Mesenchymal stem cell (in vitro differentiated cells and primary cell): Measurements from ENCODE around the gene RGP1.

Source experiments
- DNase-seq: peaks from one replicate; pipeline ENCODE4 v3.0.0-alpha.2; 2013
- H2AFZ ChIP-seq: one replicate; pipeline ENCODE4 v1.6.1; 2013; ENCODE audit warnings: low read depth, mild to moderate bottlenecking, control low read depth, inconsistent platforms, low read length, moderate library complexity
- H2AK5ac ChIP-seq: 2 replicates; pipeline ENCODE4 v1.6.1; 2013; ENCODE audit warnings: low read length, moderate library complexity, mild to moderate bottlenecking, inconsistent platforms; ENCODE audit not compliant: severe bottlenecking
- H2BK120ac ChIP-seq: one replicate; pipeline ENCODE4 v1.6.1; 2013; ENCODE audit warnings: low read depth, mild to moderate bottlenecking, inconsistent platforms, low read length, moderate library complexity
- H2BK12ac ChIP-seq, 2 experiments: one replicate each; pipeline ENCODE4 v1.6.1; 2013; ENCODE audit warnings: inconsistent platforms in 2 of 2, low read length in 2 of 2, mild to moderate bottlenecking in 2 of 2, moderate library complexity in 2 of 2, control low read depth in 1 of 2
- H2BK15ac ChIP-seq: one replicate; pipeline ENCODE4 v1.6.1; 2013; ENCODE audit warnings: mild to moderate bottlenecking, low read depth, inconsistent platforms; ENCODE audit not compliant: poor library complexity, severe bottlenecking
- H2BK5ac ChIP-seq: 2 replicates; pipeline ENCODE4 v1.6.1; 2013; ENCODE audit warnings: low read depth, mild to moderate bottlenecking, low read length, control low read depth, inconsistent platforms; ENCODE audit not compliant: poor library complexity, severe bottlenecking
- H3K14ac ChIP-seq, 2 experiments: one replicate each; pipeline ENCODE4 v1.6.1; 2013; ENCODE audit warnings: inconsistent platforms in 2 of 2, low read length in 2 of 2, control low read depth in 1 of 2, mild to moderate bottlenecking in 1 of 2, moderate library complexity in 1 of 2
- H3K18ac ChIP-seq, 2 experiments: one replicate each; pipeline ENCODE4 v1.6.1; 2013; ENCODE audit warnings: inconsistent platforms in 2 of 2, low read length in 2 of 2, control low read depth in 1 of 2, low read depth in 1 of 2, mild to moderate bottlenecking in 1 of 2
- H3K23ac ChIP-seq, 2 experiments: one replicate each; pipeline ENCODE4 v1.6.1; 2013; ENCODE audit warnings: inconsistent platforms in 2 of 2, low read length in 2 of 2, mild to moderate bottlenecking in 2 of 2, moderate library complexity in 2 of 2, control low read depth in 1 of 2
- H3K27ac ChIP-seq: 2 replicates; pipeline ENCODE4 v1.5.1; 2013; ENCODE audit warnings: mild to moderate bottlenecking, moderate library complexity, low read length, control low read depth, inconsistent platforms; ENCODE audit not compliant: poor library complexity, severe bottlenecking
- H3K27me3 ChIP-seq, 2 experiments: 2 replicates each; pipeline versions ENCODE4 v1.6.1 to v1.7.0; 2013; ENCODE audit warnings: low read length in 2 of 2, mild to moderate bottlenecking in 2 of 2, moderate library complexity in 2 of 2, control low read depth in 1 of 2, inconsistent platforms in 1 of 2; ENCODE audit not compliant: control insufficient read depth in 1 of 2, insufficient read depth in 1 of 2
- H3K36me3 ChIP-seq, 2 experiments: 2 replicates each; pipeline versions ENCODE4 v1.6.1 to v1.7.0; 2013; ENCODE audit warnings: low read length in 2 of 2, control low read depth in 1 of 2, inconsistent platforms in 1 of 2, low read depth in 1 of 2, mild to moderate bottlenecking in 1 of 2; ENCODE audit not compliant: insufficient read depth in 2 of 2, control insufficient read depth in 1 of 2
- H3K4ac ChIP-seq, 2 experiments: one replicate each; pipeline ENCODE4 v1.6.1; 2013; ENCODE audit warnings: inconsistent platforms in 2 of 2, low read length in 2 of 2, mild to moderate bottlenecking in 2 of 2, moderate library complexity in 2 of 2, control low read depth in 1 of 2, low read depth in 1 of 2
- H3K4me1 ChIP-seq: 2 replicates; pipeline ENCODE4 v1.6.1; 2013; ENCODE audit warnings: low read depth, low read length, control low read depth; ENCODE audit not compliant: control insufficient read depth, insufficient read depth
- H3K4me2 ChIP-seq: 2 replicates; pipeline ENCODE4 v1.6.1; 2013; ENCODE audit warnings: low read length, mild to moderate bottlenecking, inconsistent platforms; ENCODE audit not compliant: poor library complexity, severe bottlenecking
- H3K4me3 ChIP-seq, 2 experiments: 2 replicates each; pipeline versions ENCODE4 v1.5.1 to v1.7.0; 2013; ENCODE audit warnings: low read length in 2 of 2, mild to moderate bottlenecking in 2 of 2, control low read depth in 1 of 2, low read depth in 1 of 2; ENCODE audit not compliant: insufficient read depth in 1 of 2
- H3K79me1 ChIP-seq: replicated peaks from 2 replicates; pipeline ENCODE4 v1.6.1; 2013; ENCODE audit warnings: mild to moderate bottlenecking, control low read depth, low read length, inconsistent platforms; ENCODE audit not compliant: poor library complexity, severe bottlenecking
- H3K9ac ChIP-seq: 2 replicates; pipeline ENCODE4 v1.7.0; 2013; ENCODE audit warnings: mild to moderate bottlenecking, low read length, moderate library complexity
- H3K9me3 ChIP-seq: 2 replicates; pipeline ENCODE4 v1.7.0; 2013; ENCODE audit warnings: mild to moderate bottlenecking, low read length; ENCODE audit not compliant: control insufficient read depth
- H4K8ac ChIP-seq: one replicate; pipeline ENCODE4 v1.6.1; 2013; ENCODE audit warnings: inconsistent platforms, mild to moderate bottlenecking, low read length, moderate library complexity
- H4K91ac ChIP-seq: one replicate; pipeline ENCODE4 v1.6.1; 2013; ENCODE audit warnings: mild to moderate bottlenecking, low read length, inconsistent platforms
- WGBS: methylation state at CpG from one replicate; pipeline ENCODE4 v1.1.7; 2013; ENCODE audit warnings: mixed read lengths; 5-methylcytosine and 5-hydroxymethylcytosine counted together

Gene RGP1

DNA sequence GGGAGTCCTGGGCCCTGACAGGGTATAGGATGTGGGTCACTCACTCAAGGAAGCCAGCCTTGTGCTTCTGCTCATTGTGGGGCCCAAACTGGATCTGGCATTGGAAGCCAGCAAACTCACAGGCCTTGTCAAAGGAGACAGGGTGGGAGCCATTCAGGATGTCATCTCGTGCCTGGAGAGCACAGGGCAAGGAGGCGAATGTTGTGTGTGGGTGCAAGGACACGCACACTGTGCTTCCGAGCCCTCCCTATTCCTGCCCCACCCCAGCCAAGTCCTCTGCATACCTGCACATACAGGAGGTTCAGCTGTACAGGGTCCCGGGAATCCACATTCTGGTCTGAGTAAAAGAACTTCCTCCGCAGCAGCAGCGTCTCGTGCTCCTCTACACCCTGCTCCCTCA is 25.2 kb upstream of the RGP1 start:
- 97% methylated on average over 8 of the region's 8 CpGs for WGBS
- H3K9ac ChIP-seq: no peak overlapping the region
- no peak overlapping the region for H2BK12ac ChIP-seq
- no peaks in the 10 kb centered on the region for H3K27me3 ChIP-seq
- H2AFZ ChIP-seq: no peak overlapping the region
- H3K4ac ChIP-seq: no peak overlapping the region
- H2AK5ac ChIP-seq: no peak overlapping the region
- no peak overlapping the region for H2BK5ac ChIP-seq
- no peaks in the 10 kb centered on the region for H3K9me3 ChIP-seq
- no peak overlapping the region for H3K4me2 ChIP-seq
- peak overlapping the region; percentile 70 for H4K8ac ChIP-seq
- no peak overlapping the region for H2BK15ac ChIP-seq
- DNase-seq: no peak
- H3K23ac ChIP-seq: no peak overlapping the region
- H3K18ac ChIP-seq: no peak overlapping the region
- peaks cover 14% of the 10 kb centered on the region for H3K4me1 ChIP-seq
- H3K14ac ChIP-seq: no peak overlapping the region
- H3K4me3 ChIP-seq: no peak overlapping the region
- no peak overlapping the region for H4K91ac ChIP-seq
- peaks cover 56 to 73% of the 10 kb centered on the region in 2 experiments for H3K36me3 ChIP-seq
- H3K27ac ChIP-seq: no peak overlapping the region
- peaks cover 39% of the 10 kb centered on the region for H3K79me1 ChIP-seq
- no peak overlapping the region for H2BK120ac ChIP-seq

DNA sequence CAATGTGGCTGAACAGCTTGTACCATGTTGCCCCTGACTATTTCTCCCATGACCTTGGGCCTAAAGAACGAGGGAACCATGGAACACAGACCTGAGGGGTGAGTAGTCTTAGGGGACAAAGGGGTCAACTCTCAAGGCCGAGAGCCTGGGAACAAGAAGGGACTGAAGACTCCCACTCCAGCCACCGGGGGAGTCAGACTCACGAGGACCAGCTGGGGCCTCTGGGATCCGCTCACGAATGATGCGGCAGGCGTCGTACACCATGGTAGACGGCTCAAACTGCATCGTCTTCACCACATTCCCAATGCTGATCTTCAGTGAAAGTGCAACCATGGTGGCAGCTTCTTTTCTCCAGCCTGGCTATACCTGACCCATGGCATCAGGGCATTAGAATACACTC is 23.7 kb upstream of the RGP1 start:
- no peak overlapping the region for H3K27ac ChIP-seq
- no peak overlapping the region for H2BK5ac ChIP-seq
- no peak overlapping the region for H3K23ac ChIP-seq
- H2AFZ ChIP-seq: no peak overlapping the region
- H2BK12ac ChIP-seq: no peak overlapping the region
- H3K4me2 ChIP-seq: no peak overlapping the region
- 96% methylated on average over 10 of the region's 11 CpGs for WGBS
- H3K14ac ChIP-seq: no peak overlapping the region
- H3K4me1 ChIP-seq: peaks cover 20% of the 10 kb centered on the region
- H2AK5ac ChIP-seq: peak overlapping the region; percentile 80
- no peak overlapping the region for H3K4ac ChIP-seq
- no peak overlapping the region for H3K18ac ChIP-seq
- DNase-seq: no peak
- H2BK120ac ChIP-seq: no peak overlapping the region
- peaks cover 41 to 64% of the 10 kb centered on the region in 2 experiments for H3K36me3 ChIP-seq
- H4K8ac ChIP-seq: no peak overlapping the region
- no peak overlapping the region for H3K9ac ChIP-seq
- H4K91ac ChIP-seq: no peak overlapping the region
- no peaks in the 10 kb centered on the region for H3K27me3 ChIP-seq
- peaks cover 25% of the 10 kb centered on the region for H3K79me1 ChIP-seq
- H3K9me3 ChIP-seq: no peaks in the 10 kb centered on the region
- H2BK15ac ChIP-seq: no peak overlapping the region
- H3K4me3 ChIP-seq: no peak overlapping the region

DNA sequence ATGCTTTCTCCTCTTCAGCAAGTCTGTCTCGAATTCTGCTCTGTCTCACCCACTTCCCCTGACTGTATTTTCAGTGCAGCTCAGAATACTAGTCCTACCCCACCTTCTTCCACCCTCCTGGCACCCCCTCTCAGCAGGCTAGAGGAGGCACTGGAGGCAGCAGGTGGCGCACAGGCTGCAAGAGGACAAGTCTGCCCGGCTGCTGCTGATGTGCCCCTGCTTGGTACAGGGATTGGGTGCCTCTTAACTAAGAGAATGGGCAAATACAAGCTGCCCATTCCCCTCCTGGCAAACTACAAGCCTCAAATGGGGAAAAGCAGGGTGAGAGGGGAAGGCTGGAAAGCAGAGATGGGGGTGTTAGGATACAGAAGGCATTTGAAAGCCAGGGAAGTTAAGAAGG is 22.2 kb upstream of the RGP1 start:
- DNase-seq: peak; percentile 63
- peak overlapping the region; percentile 61 for H2BK120ac ChIP-seq
- 75% methylated on average over 3 of the region's 3 CpGs for WGBS
- peak overlapping the region; percentile 95 for H2AK5ac ChIP-seq
- peaks cover 31 to 51% of the 10 kb centered on the region in 2 experiments for H3K36me3 ChIP-seq
- H4K8ac ChIP-seq: peak overlapping the region; percentile 27
- H3K79me1 ChIP-seq: peaks cover 19% of the 10 kb centered on the region
- peak overlapping the region; percentile 14 to 95 for H2BK12ac ChIP-seq
- no peaks in the 10 kb centered on the region for H3K27me3 ChIP-seq
- H2BK15ac ChIP-seq: no peak overlapping the region
- H3K27ac ChIP-seq: peak overlapping the region; percentile 93
- H3K4me3 ChIP-seq: peak overlapping the region in 1 of 2 experiments; percentile 91
- peak overlapping the region in 1 of 2 experiments; percentile 73 for H3K14ac ChIP-seq
- no peaks in the 10 kb centered on the region for H3K9me3 ChIP-seq
- H4K91ac ChIP-seq: peak overlapping the region; percentile 79
- peak overlapping the region; percentile 31 for H3K4me2 ChIP-seq
- H3K4me1 ChIP-seq: peaks cover 20% of the 10 kb centered on the region
- peak overlapping the region; percentile 52 to 80 for H3K18ac ChIP-seq
- no peak overlapping the region for H2AFZ ChIP-seq
- peak overlapping the region; percentile 24 to 90 for H3K4ac ChIP-seq
- H3K23ac ChIP-seq: peak overlapping the region in 1 of 2 experiments; percentile 75
- peak overlapping the region; percentile 87 for H2BK5ac ChIP-seq
- H3K9ac ChIP-seq: peak overlapping the region; percentile 97

DNA sequence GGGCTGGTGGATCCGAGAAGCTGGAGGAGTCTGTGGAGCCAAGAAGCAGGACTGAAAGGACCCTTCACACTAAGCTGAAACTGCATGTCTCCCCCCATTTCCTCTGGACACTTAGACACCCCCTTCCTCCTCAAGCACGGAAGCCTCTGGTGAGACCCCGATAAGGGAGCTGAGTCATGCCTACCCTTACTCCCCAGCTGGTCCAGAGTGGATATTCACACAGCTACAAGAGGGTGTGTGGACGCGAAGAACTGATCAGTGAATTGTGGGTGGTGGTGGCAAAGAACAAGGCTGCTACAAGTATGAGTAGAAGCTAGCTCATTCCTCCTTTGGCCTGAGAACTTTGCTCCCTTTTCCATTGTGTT is 21.4 kb upstream of the RGP1 start:
- H3K4me2 ChIP-seq: peak overlapping the region; percentile 37
- peak overlapping the region in 1 of 2 experiments; percentile 91 for H3K4me3 ChIP-seq
- H3K36me3 ChIP-seq: peaks cover 25 to 44% of the 10 kb centered on the region in 2 experiments

More for the DNA sequence above, 21.4 kb upstream of the RGP1 start:
- peak overlapping the region; percentile 68 to 90 for H3K4ac ChIP-seq
- H2BK15ac ChIP-seq: peak overlapping the region; percentile 31
- H3K9ac ChIP-seq: peak overlapping the region; percentile 97
- H2AK5ac ChIP-seq: peak overlapping the region; percentile 95
- peak overlapping the region; percentile 93 for H3K27ac ChIP-seq
- H3K79me1 ChIP-seq: peaks cover 12% of the 10 kb centered on the region
- peaks cover 20% of the 10 kb centered on the region for H3K4me1 ChIP-seq
- peak overlapping the region; percentile 13 for H2BK120ac ChIP-seq
- 12% methylated on average over 5 of the region's 5 CpGs for WGBS
- H3K9me3 ChIP-seq: no peaks in the 10 kb centered on the region
- DNase-seq: no peak
- peak overlapping the region; percentile 71 for H4K8ac ChIP-seq
- H4K91ac ChIP-seq: peak overlapping the region; percentile 52
- H3K14ac ChIP-seq: peak overlapping the region in 1 of 2 experiments; percentile 88
- H2BK5ac ChIP-seq: peak overlapping the region; percentile 87
- H3K18ac ChIP-seq: peak overlapping the region; percentile 85 to 90
- no peaks in the 10 kb centered on the region for H3K27me3 ChIP-seq
- peak overlapping the region; percentile 9 to 91 for H2BK12ac ChIP-seq
- no peak overlapping the region for H2AFZ ChIP-seq
- H3K23ac ChIP-seq: peak overlapping the region in 1 of 2 experiments; percentile 67
